Mucosa of gallbladder (tissue), 1 donor: ENCODE results near the gene PIK3CD. TPM values are rescaled to one million over a fixed set of nuclear protein-coding genes. Genes with fewer than 3 reads are reported as not detected.

Experiments used
- DNase-seq: peaks from one replicate; pipeline ENCODE4 v3.0.0-alpha.2; 2020; ENCODE audit warnings: low spot score
- total RNA-seq: library from RNA; stranded (reverse); gene quantifications from one replicate; pipeline ENCODE4 v1.2.1, GENCODE V29; 2021
- donor health status: DM: no; HTN: no; CAD: no.

Gene PIK3CD
- total RNA-seq, 1 donor from 2014 or later = 17.6 TPM

- no peak for DNase-seq
Measured at GRCh38 chr1:9719978-9720722, 68.6 kb downstream of the PIK3CD start.

GRCh38 chr1:9720785-9721605, 69.5 kb downstream of the PIK3CD start:
- no peak for DNase-seq

GRCh38 chr1:9721606-9722377, 70.3 kb downstream of the PIK3CD start:
- DNase-seq = no peak

- DNase-seq = no peak
Measured at GRCh38 chr1:9722378-9722749, 70.8 kb downstream of the PIK3CD start.

- no peak for DNase-seq
Measured at GRCh38 chr1:9723068-9723805, 71.7 kb downstream of the PIK3CD start.

- DNase-seq = no peak
Measured at GRCh38 chr1:9723926-9724325, 72.4 kb downstream of the PIK3CD start.

GRCh38 chr1:9724706-9725476, 73.4 kb downstream of the PIK3CD start:
- peak; percentile 53 for DNase-seq

- DNase-seq = no peak
Measured at GRCh38 chr1:9726406-9726805, 74.9 kb downstream of the PIK3CD start.

GRCh38 chr1:9726905-9727595, 75.5 kb downstream of the PIK3CD start:
- no peak for DNase-seq

GRCh38 chr1:9728451-9729295, 77.1 kb downstream of the PIK3CD start:
- DNase-seq = no peak

GRCh38 chr1:9729523-9729922, 78.0 kb downstream of the PIK3CD start:
- no peak for DNase-seq

- no peak for DNase-seq
Measured at GRCh38 chr1:9730096-9730901, 78.8 kb downstream of the PIK3CD start.

- no peak for DNase-seq
Measured at GRCh38 chr1:9731051-9731537, 79.6 kb downstream of the PIK3CD start.

- no peak for DNase-seq
Measured at GRCh38 chr1:9731561-9731960, 80.0 kb downstream of the PIK3CD start.

- no peak for DNase-seq
Measured at GRCh38 chr1:9732123-9732971, 80.8 kb downstream of the PIK3CD start.

- DNase-seq = no peak
Measured at GRCh38 chr1:9733160-9733789, 81.7 kb downstream of the PIK3CD start.

- no peak for DNase-seq
Measured at GRCh38 chr1:9735800-9736199, 84.3 kb downstream of the PIK3CD start.
